NT2/D1 (cell line): ENCODE results near the gene ARPC2.

Experiments
- YY1 ChIP-seq: IDR thresholded peaks from 2 replicates; pipeline ENCODE4 v1.6.1; 2011; ENCODE audit not compliant: insufficient read length, insufficient read depth
- ZNF274 ChIP-seq: IDR thresholded peaks from 2 replicates; pipeline ENCODE4 v1.6.1; 2011; ENCODE audit warnings: mild to moderate bottlenecking, low read depth, low read length

DNA sequence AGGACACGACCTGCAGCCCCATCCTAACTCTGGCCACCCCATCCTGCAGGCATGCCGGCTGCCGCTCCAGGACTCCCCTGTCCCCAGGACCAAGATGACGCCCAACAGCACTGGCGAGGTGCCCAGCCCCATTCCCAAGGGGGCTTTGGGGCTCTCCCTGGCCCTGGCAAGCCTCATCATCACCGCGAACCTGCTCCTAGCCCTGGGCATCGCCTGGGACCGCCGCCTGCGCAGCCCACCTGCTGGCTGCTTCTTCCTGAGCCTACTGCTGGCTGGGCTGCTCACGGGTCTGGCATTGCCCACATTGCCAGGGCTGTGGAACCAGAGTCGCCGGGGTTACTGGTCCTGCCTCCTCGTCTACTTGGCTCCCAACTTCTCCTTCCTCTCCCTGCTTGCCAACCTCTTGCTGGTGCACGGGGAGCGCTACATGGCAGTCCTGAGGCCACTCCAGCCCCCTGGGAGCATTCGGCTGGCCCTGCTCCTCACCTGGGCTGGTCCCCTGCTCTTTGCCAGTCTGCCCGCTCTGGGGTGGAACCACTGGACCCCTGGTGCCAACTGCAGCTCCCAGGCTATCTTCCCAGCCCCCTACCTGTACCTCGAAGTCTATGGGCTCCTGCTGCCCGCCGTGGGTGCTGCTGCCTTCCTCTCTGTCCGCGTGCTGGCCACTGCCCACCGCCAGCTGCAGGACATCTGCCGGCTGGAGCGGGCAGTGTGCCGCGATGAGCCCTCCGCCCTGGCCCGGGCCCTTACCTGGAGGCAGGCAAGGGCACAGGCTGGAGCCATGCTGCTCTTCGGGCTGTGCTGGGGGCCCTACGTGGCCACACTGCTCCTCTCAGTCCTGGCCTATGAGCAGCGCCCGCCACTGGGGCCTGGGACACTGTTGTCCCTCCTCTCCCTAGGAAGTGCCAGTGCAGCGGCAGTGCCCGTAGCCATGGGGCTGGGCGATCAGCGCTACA lies 45.9 kb downstream of the ARPC2 start:
- no peak for TF ChIP-seq ZNF274
- no peak for TF ChIP-seq YY1
